A673 (cell line): Measurements from ENCODE around the gene HNRNPA1L2. TPM values are rescaled to one million over a fixed set of nuclear protein-coding genes. Genes with fewer than 3 reads are reported as not detected.
A peak's percentile ranks its signal among the peaks of the same experiment; 100 is the strongest.
"Not testable (repeated sequence)": the region's sequence is repeated elsewhere in the genome, so short reads cannot be mapped to it uniquely, and the experiment has no call there.

Source experiments
- BruUV-seq: library from RNA; stranded (reverse); fragments of 400-500 nt; replicated peaks from 2 replicates; lab custom pipeline; 2021; lab: Mats Ljungman, UMichigan
- CTCF ChIA-PET: fragments of 300-600 bp; sonication (Branson Sonifier 250); formaldehyde crosslinking; loops from one replicate; lab custom pipeline; 2022; ENCODE audit warnings: antibody characterized with exemption; lab: Charles Lee
- POLR2A ChIA-PET: fragments of 300-600 bp; sonication (Branson Sonifier 250); formaldehyde crosslinking; loops from one replicate; lab custom pipeline; 2022; ENCODE audit warnings: antibody characterized with exemption; ENCODE audit not compliant: low non-redundant PET; lab: Charles Lee
- DNase-seq: peaks from one replicate; pipeline ENCODE4 v3.0.0-alpha.2; 2015; ENCODE audit warnings: low spot score
- H3K27ac ChIP-seq: fragments of 200-600 bp; sonication (generic); 2 replicates; pipeline ENCODE4 v1.5.1; 2016; ENCODE audit warnings: mixed run types, low read depth, mild to moderate bottlenecking, mixed read lengths, antibody characterized with exemption, low read length; ENCODE audit not compliant: poor library complexity, severe bottlenecking
- H3K27me3 ChIP-seq: fragments of 200-600 bp; sonication (generic); replicated peaks from 2 replicates; pipeline ENCODE4 v1.6.1; 2017; ENCODE audit warnings: mixed run types, low read depth, mild to moderate bottlenecking, mixed read lengths, antibody characterized with exemption, low read length; ENCODE audit not compliant: insufficient read depth, poor library complexity
- H3K36me3 ChIP-seq: fragments of 200-600 bp; sonication (generic); 2 replicates; pipeline ENCODE4 v1.6.1; 2016; ENCODE audit warnings: mixed run types, mild to moderate bottlenecking, mixed read lengths, antibody characterized with exemption, low read length; ENCODE audit not compliant: insufficient read depth, poor library complexity, severe bottlenecking
- H3K4me1 ChIP-seq: fragments of 200-600 bp; sonication (generic); 2 replicates; pipeline ENCODE4 v1.6.1; 2017; ENCODE audit warnings: mixed run types, mild to moderate bottlenecking, mixed read lengths, antibody characterized with exemption, low read length; ENCODE audit not compliant: insufficient read depth, poor library complexity, severe bottlenecking
- H3K4me3 ChIP-seq: fragments of 200-600 bp; sonication (generic); 2 replicates; pipeline ENCODE4 v1.5.1; 2016; ENCODE audit warnings: low read depth, mixed run types, mild to moderate bottlenecking, mixed read lengths, low read length; ENCODE audit not compliant: poor library complexity, severe bottlenecking
- H3K9me3 ChIP-seq: fragments of 200-600 bp; sonication (generic); 2 replicates; pipeline ENCODE4 v1.6.1; 2016; ENCODE audit warnings: mixed run types, low read depth, mild to moderate bottlenecking, mixed read lengths, antibody characterized with exemption, low read length; ENCODE audit not compliant: poor library complexity, severe bottlenecking
- CTCF ChIP-seq: fragments of 300-800, 200-600 bp; sonication (generic); conservative IDR thresholded peaks from 2 replicates; pipeline ENCODE4 v1.5.1; 2017; ENCODE audit warnings: low read depth, mild to moderate bottlenecking, antibody characterized with exemption, low read length, moderate library complexity, mixed read lengths
- EZH2 ChIP-seq: fragments of 200-600 bp; sonication (generic); IDR thresholded peaks from 2 replicates; pipeline ENCODE4 v1.6.1; 2017; ENCODE audit warnings: borderline replicate concordance, low read depth, mild to moderate bottlenecking, mixed read lengths, antibody characterized with exemption, low read length; ENCODE audit not compliant: poor library complexity, severe bottlenecking
- intact Hi-C: fragments of 100-400 bp; cut with micrococcal nuclease; formaldehyde crosslinking; loops from one replicate; pipeline ENCODE4 v1.10.0; 2022; ENCODE audit not compliant: unreplicated experiment
- total RNA-seq: library from RNA; stranded (reverse); gene quantifications from 2 replicates; pipeline ENCODE4 v1.2.3, GENCODE V29; 2021

The HNRNPA1L2 gene
- total RNA-seq, 1 experiment from 2014 or later = 10.1 TPM

GRCh38 chr13:52600666-52601065 is 41.6 kb upstream of the HNRNPA1L2 start:
- Histone ChIP-seq H3K9me3 (no peaks in the 10 kb centered on the region), H3K27me3 (no peaks in the 10 kb centered on the region), H3K36me3 (no peaks in the 10 kb centered on the region), H3K4me1 (no peaks in the 10 kb centered on the region), H3K4me3 (peak overlapping the region; percentile 43), H3K27ac (no peak overlapping the region)
- BruUV-seq = no TSS peak
- DNase-seq = no peak
- TF ChIP-seq CTCF = no peak
- TF ChIP-seq EZH2 = no peak
- ChIA-PET POLR2A (no interaction called here), CTCF (interaction anchor here (0.7 kb wide), 1 partner anchor 247 kb away, joined by 9 read pairs; no protein-coding TSS in a partner anchor)
- intact Hi-C loops = loop anchor here (10.0 kb wide), 1 partner anchor 594 kb away; no protein-coding TSS in a partner anchor

- CTCF ChIA-PET = interaction anchor here (0.7 kb wide), 1 partner anchor 1243 kb away, joined by 3 read pairs; no protein-coding TSS in a partner anchor
- H3K9me3 ChIP-seq, H3K4me1 ChIP-seq, H3K27me3 ChIP-seq, H3K27ac ChIP-seq, H3K36me3 ChIP-seq, DNase-seq, BruUV-seq, H3K4me3 ChIP-seq, POLR2A ChIA-PET: not testable (repeated sequence)
- intact Hi-C loops = loop anchor here (10.0 kb wide), 1 partner anchor 591 kb away; no protein-coding TSS in a partner anchor
Observed at GRCh38 chr13:52603316-52603715, 38.9 kb upstream of the HNRNPA1L2 start.

- H3K36me3 ChIP-seq, CTCF ChIA-PET, POLR2A ChIA-PET: not testable (repeated sequence)
Observed at GRCh38 chr13:52606126-52606525, 36.1 kb upstream of the HNRNPA1L2 start.

GRCh38 chr13:52606795-52607194 is 35.4 kb upstream of the HNRNPA1L2 start:
- POLR2A ChIA-PET = interaction anchor here (0.7 kb wide), 1 partner anchor 364 kb away, joined by 3 read pairs; no protein-coding TSS in a partner anchor
- H3K4me1 ChIP-seq, BruUV-seq, H3K27ac ChIP-seq, DNase-seq, H3K9me3 ChIP-seq, CTCF ChIA-PET, H3K4me3 ChIP-seq, H3K36me3 ChIP-seq, H3K27me3 ChIP-seq: not testable (repeated sequence)
- intact Hi-C loops = loop anchor here (5.0 to 10.0 kb wide), 2 partner anchors 241 to 588 kb away; partner anchors contain the start of gene PCDH8

More at GRCh38 chr13:52606126-52606525, 36.1 kb upstream of the HNRNPA1L2 start:
- not testable (repeated sequence) for BruUV-seq, DNase-seq, H3K4me1 ChIP-seq, H3K9me3 ChIP-seq, H3K4me3 ChIP-seq, H3K27me3 ChIP-seq, H3K27ac ChIP-seq
- intact Hi-C loops = loop anchor here (5.0 to 10.0 kb wide), 2 partner anchors 241 to 589 kb away; partner anchors contain the start of gene PCDH8

GRCh38 chr13:52608184-52608583 is 34.0 kb upstream of the HNRNPA1L2 start:
- H3K4me3 ChIP-seq, H3K27ac ChIP-seq, CTCF ChIA-PET, H3K9me3 ChIP-seq, H3K36me3 ChIP-seq, H3K27me3 ChIP-seq, POLR2A ChIA-PET, H3K4me1 ChIP-seq, DNase-seq, BruUV-seq: not testable (repeated sequence)
- intact Hi-C loops = loop anchor here (5.0 to 10.0 kb wide), 2 partner anchors 239 to 587 kb away; partner anchors contain the start of gene PCDH8
